Stimulated activated CD4-positive, alpha-beta T cell treated with anti-CD3 and anti-CD28 coated beads, Interleukin-2, amount 100 ng/mL, for 4 hours (primary cell): ENCODE measurements around the gene THUMPD2.

Experiments used
- DNase-seq: peaks from one replicate; pipeline ENCODE4 v3.0.0-alpha.2; 2020; ENCODE audit warnings: low read depth

Gene THUMPD2

GRCh38 chr2:39717067-39717466 lies 62.0 kb downstream of the THUMPD2 start:
- no peak for DNase-seq

DNA sequence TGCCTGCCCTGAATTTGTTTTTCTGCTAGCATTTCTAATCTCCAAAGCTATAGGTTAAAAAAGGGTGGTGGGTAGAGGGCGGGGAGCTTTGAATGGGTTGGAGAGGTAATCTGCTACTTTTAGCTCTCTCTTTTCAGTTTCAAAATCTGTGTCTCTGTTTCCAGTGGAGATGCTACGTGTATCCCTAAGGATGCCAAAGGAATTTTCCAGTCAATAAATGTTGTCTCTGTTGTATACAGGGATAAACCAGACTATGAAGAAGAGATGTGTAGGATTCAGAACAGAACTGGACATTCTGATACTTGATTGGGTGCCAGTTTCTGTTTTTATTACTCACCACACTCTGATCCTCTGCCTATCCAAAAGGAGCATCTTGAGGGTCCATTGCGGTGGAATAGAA lies 63.2 kb downstream of the THUMPD2 start:
- no peak for DNase-seq

DNA sequence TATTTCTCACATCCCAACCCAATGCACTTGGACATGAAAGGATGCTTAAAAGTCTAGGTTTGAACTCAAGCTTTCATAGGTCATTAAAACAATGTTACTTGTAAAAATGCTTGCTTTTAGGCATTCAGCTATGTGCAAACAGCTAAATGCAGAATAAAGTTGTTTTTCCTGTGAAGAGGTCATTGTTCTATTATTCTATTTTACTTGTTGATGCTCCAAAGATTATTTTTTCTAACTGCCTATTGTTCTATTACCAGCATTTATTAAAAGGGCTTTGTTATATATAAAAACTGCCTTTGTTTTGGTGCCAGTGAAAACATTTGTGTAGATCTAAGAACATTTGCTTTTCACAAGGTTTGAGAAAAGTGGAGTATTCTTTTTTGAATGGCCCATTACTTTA lies 64.0 kb downstream of the THUMPD2 start:
- DNase-seq = no peak

DNA sequence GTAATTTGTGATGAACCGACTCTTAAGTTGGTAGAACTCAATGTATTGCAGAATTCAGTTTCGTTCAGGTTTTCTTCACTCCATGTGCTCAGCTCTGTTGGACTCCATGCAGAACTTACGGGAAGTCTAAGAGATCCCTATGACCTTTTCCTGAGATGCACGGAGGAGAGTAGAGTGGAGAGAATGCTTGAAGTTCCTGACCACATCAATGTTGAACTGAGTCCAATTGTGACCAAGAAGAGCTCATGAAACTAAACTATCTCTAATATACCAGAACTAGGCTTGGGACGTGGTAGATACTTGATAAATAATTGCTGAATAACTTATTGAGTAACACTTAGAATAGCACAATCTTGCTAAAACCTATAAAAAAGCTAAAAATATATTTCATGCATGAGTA lies 66.1 kb downstream of the THUMPD2 start:
- no peak for DNase-seq

GRCh38 chr2:39710807-39711206 lies 68.3 kb downstream of the THUMPD2 start:
- no peak for DNase-seq

GRCh38 chr2:39708003-39708402 lies 71.1 kb downstream of the THUMPD2 start:
- DNase-seq = no peak

DNA sequence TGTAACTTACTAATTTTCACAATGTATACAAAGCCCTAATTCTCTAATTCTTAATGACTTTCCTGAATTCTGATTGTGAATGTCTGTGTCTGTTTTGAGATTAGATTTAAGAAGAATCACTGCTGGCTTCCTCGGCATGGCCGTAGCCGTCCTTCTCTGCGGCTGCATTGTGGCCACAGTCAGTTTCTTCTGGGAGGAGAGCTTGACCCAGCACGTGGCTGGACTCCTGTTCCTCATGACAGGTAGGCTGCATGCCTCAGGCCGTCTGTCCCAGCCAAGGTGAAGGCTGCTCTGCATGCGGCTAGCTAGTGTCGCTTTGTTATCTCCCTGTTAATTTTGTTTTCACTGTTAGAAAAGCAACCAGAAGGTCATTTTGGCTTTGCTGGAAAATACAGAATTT lies 72.1 kb downstream of the THUMPD2 start:
- no peak for DNase-seq

DNA sequence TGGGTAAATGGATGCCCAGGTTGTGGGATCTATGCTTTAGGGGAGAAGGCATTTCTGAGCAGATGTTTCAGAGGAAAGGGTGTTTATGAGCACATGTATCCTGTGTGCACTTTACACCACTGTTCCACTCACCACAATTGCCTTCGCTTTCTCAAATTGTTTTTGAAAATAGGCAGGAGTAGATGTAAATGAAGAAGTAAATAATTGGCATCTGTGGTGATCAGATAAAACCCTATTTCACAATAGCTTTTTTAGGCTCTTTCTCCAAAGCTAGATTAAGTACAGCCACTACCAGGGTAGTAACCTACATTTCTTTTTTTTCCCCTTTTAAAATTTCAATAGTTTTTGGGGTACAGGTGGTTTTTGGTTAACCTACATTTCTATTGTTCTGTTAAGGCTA lies 72.7 kb downstream of the THUMPD2 start:
- DNase-seq = no peak

DNA sequence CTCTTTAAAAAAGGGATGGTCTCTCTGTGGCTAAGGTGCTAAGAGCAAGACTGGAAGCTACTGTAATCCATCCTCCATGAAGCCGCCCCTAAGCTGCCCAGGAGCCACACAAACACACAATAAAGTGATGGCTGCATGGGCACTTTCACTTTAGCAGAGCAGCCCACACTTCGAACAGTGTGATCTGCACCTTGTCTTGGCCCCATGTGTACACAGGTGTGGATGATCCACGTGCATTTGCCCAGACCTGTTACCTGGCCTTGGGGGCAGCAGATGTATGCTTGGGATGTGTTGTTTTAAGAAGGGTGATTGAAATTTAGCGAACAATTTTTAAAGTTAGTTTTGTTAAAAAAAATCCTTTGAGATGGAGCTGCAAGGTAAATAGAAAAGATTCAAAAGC lies 73.4 kb downstream of the THUMPD2 start:
- DNase-seq = no peak

GRCh38 chr2:39704540-39704939 lies 74.5 kb downstream of the THUMPD2 start:
- no peak for DNase-seq

GRCh38 chr2:39703181-39703872 lies 75.7 kb downstream of the THUMPD2 start:
- no peak for DNase-seq

DNA sequence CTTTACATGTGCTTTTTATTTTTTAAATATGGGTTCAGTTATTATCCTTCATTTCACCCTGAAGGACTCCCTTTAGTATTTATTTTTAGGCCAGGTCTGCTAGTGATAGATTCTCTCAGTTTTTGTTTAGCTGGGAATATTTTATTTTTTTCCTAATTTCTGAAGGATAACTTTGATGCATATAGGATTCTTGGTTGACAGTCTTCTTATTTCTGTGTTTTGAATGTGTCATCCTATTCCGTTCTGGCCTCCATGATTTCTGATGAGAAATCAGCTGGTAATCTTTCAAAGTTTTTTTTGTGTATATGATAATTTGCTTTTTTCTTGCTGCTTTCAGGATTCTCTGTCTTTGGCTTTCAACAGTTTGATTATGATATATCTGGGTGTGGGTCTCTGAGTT lies 77.9 kb downstream of the THUMPD2 start:
- DNase-seq = no peak

GRCh38 chr2:39697454-39697853 lies 81.6 kb downstream of the THUMPD2 start:
- DNase-seq = no peak

- no peak for DNase-seq
Observed at GRCh38 chr2:39696838-39697237, 82.2 kb downstream of the THUMPD2 start.

- DNase-seq = no peak
Observed at GRCh38 chr2:39696101-39696553, 82.9 kb downstream of the THUMPD2 start.

- no peak for DNase-seq
Observed at GRCh38 chr2:39693245-39693644, 85.8 kb downstream of the THUMPD2 start.

- no peak for DNase-seq
Observed at GRCh38 chr2:39689876-39690275, 89.2 kb downstream of the THUMPD2 start.

DNA sequence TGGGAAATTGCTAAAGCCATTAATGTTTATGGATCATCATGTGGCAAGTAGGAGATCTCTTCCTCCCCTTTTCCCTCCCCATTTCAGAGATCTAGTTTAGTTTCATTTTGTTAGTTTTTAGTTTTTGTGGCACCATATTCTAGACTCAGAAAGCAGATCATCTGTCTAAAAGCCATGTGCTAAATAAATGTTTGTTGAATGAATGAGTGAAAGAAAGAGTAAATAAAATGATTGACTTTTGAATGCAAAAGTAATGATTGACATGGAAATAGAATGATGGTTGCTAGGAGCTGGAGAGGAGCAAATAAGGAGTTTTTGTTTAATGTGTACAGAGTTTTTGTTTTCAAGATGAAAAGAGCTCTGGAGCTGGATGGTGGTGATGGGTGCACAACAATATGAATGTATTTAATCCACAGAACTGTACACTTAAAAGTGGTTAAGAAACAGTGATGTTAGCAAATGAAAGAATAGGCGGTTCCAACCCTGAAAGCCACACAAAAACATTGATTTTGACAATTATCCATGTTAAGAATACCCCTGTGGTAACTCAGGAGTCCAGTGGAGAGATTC lies 89.7 kb downstream of the THUMPD2 start:
- no peak for DNase-seq

DNA sequence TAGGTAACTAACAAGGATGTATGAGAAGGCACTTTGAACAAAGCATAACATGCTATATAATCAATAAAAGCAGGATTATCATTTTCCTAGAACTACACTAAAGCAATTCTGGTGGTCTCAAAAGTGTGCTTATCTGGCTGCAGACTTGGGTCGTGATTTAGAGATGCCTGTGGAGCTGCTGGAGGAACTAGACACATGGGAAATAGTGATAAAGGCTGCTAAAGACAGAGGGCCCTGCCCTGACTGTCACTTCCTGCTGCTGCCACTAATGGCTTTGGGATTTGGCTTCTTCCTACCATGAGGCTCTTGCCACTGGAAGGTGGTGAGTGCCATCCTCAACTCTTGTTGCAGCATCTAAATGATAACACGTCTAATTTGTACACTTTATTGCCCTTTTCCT lies 90.9 kb downstream of the THUMPD2 start:
- DNase-seq = no peak

DNA sequence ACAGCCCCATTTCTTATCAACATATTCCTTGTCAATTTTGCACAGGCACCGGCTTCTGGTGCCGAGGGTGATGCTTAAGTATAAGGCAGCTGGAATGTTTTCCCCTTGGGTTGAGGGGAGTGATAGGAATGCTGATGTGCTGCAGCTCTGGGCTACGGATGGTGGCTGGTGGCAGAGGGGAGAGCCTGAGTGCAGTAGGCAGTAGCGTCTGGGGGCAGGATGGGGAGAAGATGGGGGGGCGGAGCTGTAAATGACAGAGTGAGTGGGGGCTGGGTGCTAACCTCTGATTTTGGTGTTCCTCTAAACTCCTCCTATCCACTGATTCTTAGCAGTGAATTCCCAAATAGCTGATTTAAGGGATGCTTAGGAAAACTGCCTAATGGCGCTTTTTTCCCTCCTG lies 92.6 kb downstream of the THUMPD2 start:
- no peak for DNase-seq
